HG03159 (cell line): ENCODE results near the gene PLB1.

Experiments
- ATAC-seq: cut with Tn5 transposase; IDR thresholded peaks from one replicate; pipeline ENCODE4 v1.9.1; 2021; ENCODE audit warnings: mild to moderate bottlenecking, moderate library complexity; ENCODE audit not compliant: unreplicated experiment

PLB1 gene

GRCh38 chr2:28623582-28624405, 127.9 kb downstream of the PLB1 start:
- no peak for ATAC-seq

- no peak for ATAC-seq
Measured at GRCh38 chr2:28624436-28624792, 128.6 kb downstream of the PLB1 start.

GRCh38 chr2:28624793-28625701, 129.2 kb downstream of the PLB1 start:
- no peak for ATAC-seq

- ATAC-seq: no peak
Measured at GRCh38 chr2:28626376-28626775, 130.5 kb downstream of the PLB1 start.

- ATAC-seq: no peak
Measured at GRCh38 chr2:28626891-28627421, 131.1 kb downstream of the PLB1 start.

- ATAC-seq: no peak
Measured at GRCh38 chr2:28627722-28628480, 132.0 kb downstream of the PLB1 start.

- no peak for ATAC-seq
Measured at GRCh38 chr2:28628506-28628905, 132.6 kb downstream of the PLB1 start.

- no peak for ATAC-seq
Measured at GRCh38 chr2:28628987-28629386, 133.1 kb downstream of the PLB1 start.

- no peak for ATAC-seq
Measured at GRCh38 chr2:28629910-28630309, 134.1 kb downstream of the PLB1 start.

GRCh38 chr2:28630341-28630740, 134.5 kb downstream of the PLB1 start:
- no peak for ATAC-seq

GRCh38 chr2:28631514-28632206, 135.8 kb downstream of the PLB1 start:
- ATAC-seq: no peak

GRCh38 chr2:28632791-28633190, 136.9 kb downstream of the PLB1 start:
- ATAC-seq: no peak

- no peak for ATAC-seq
Measured at GRCh38 chr2:28633204-28633603, 137.3 kb downstream of the PLB1 start.

- no peak for ATAC-seq
Measured at GRCh38 chr2:28633746-28634145, 137.9 kb downstream of the PLB1 start.

GRCh38 chr2:28635191-28635611, 139.3 kb downstream of the PLB1 start:
- no peak for ATAC-seq

- no peak for ATAC-seq
Measured at GRCh38 chr2:28636491-28636890, 140.6 kb downstream of the PLB1 start.

- ATAC-seq: no peak
Measured at GRCh38 chr2:28637066-28638047, 141.5 kb downstream of the PLB1 start.

- ATAC-seq: no peak
Measured at GRCh38 chr2:28638102-28638501, 142.2 kb downstream of the PLB1 start.

- no peak for ATAC-seq
Measured at GRCh38 chr2:28639092-28639691, 143.3 kb downstream of the PLB1 start.
